Measurements from ENCODE around the gene HOXC11.

The HOXC11 gene

GRCh38 chr12:53985994-53986685 lies 13.2 kb downstream of the HOXC11 start:
- no peak for DNase-seq

GRCh38 chr12:53986686-53987483 lies 14.0 kb downstream of the HOXC11 start:
- DNase-seq: no peak

- DNase-seq: no peak
Measured at GRCh38 chr12:53987787-53988230, 14.9 kb downstream of the HOXC11 start.

- DNase-seq: no peak
Measured at GRCh38 chr12:53988541-53989226, 15.8 kb downstream of the HOXC11 start.

GRCh38 chr12:53989227-53990113 lies 16.5 kb downstream of the HOXC11 start:
- no peak for DNase-seq

- no peak for DNase-seq
Measured at GRCh38 chr12:53990311-53991076, 17.6 kb downstream of the HOXC11 start.

- no peak for DNase-seq
Measured at GRCh38 chr12:53991077-53991460, 18.1 kb downstream of the HOXC11 start.

- no peak for DNase-seq
Measured at GRCh38 chr12:53992377-53992889, 19.5 kb downstream of the HOXC11 start.

- DNase-seq: no peak
Measured at GRCh38 chr12:53993162-53994008, 20.5 kb downstream of the HOXC11 start.

GRCh38 chr12:53994009-53994263 lies 21.0 kb downstream of the HOXC11 start:
- no peak for DNase-seq

- no peak for DNase-seq
Measured at GRCh38 chr12:53994264-53995001, 21.5 kb downstream of the HOXC11 start.

- no peak for DNase-seq
Measured at GRCh38 chr12:53995002-53995377, 22.1 kb downstream of the HOXC11 start.

- no peak for DNase-seq
Measured at GRCh38 chr12:53995378-53996239, 22.7 kb downstream of the HOXC11 start.

- no peak for DNase-seq
Measured at GRCh38 chr12:53996240-53997203, 23.6 kb downstream of the HOXC11 start.

GRCh38 chr12:53997204-53998109 lies 24.5 kb downstream of the HOXC11 start:
- DNase-seq: no peak

GRCh38 chr12:53998110-53998899 lies 25.4 kb downstream of the HOXC11 start:
- no peak for DNase-seq
